HG03571 (cell line): ENCODE results near the gene KANK3.
"Not testable (repeated sequence)": the region's sequence is repeated elsewhere in the genome, so short reads cannot be mapped to it uniquely, and the experiment has no call there.

ENCODE experiments used
- ATAC-seq: cut with Tn5 transposase; IDR thresholded peaks from one replicate; pipeline ENCODE4 v1.9.1; 2021; ENCODE audit not compliant: unreplicated experiment

KANK3 gene

DNA sequence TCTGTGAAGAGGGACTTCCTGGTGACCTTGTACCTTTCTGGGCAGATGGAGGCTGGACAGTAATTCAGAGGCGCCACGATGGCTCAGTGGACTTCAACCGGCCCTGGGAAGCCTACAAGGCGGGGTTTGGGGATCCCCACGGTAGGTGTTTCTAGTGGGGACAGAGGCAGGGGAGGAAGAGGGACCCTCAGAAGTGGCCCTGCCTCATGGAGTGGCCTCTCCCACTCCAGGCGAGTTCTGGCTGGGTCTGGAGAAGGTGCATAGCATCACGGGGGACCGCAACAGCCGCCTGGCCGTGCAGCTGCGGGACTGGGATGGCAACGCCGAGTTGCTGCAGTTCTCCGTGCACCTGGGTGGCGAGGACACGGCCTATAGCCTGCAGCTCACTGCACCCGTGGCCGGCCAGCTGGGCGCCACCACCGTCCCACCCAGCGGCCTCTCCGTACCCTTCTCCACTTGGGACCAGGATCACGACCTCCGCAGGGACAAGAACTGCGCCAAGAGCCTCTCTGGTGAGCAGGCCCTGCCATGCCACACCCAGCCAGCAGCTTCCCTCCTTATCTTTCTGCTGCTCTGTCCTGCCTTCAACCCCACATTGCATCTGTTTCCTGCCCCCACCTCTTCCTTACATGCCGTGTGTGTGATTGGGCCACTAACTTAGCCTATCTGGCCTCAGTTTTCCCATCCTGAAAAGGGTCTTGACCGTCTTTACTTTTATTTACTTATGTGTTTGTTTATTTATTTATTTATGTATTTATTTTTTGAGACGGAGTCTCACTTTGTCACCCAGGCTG is 28.1 kb upstream of the KANK3 start:
- ATAC-seq: no peak

DNA sequence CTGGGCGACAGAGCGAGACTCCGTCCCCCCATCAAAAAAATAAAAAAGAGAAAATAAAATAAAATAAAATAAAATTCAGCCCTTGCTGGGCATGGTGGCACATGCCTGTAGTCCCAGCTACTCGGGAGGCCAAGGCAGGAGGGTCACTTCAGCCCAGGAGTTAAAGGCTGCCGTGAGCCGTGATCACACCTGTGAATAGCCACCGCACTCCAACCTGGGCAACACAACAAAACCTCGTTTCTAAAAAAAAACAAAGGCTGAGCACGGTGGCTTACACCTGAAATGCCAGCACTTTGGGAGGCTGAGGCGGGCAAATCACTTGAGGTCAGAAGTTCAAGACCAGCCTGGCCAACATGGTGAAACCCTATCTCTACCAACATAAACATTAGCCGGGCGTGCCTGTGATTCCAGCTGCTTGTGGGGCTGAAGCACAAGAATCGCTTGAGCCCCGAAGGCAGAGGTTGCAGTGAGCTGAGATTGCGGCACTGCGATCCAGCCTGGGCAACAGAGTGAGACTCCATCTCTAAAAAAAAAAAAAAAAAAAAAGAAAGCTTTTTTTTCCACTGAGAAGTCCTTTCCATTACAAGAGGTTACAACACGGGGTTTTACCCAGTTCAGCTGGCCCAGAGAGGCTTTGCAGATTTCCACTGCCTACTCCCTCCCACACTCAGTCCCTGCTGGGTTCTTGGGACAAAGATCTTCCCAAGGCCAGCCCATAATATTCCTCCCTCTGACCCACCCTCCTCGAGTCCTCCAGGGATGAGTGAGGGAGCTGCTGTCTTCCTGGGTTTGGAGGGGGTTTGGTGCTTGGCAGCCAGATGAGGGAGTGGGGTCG is 27.3 kb upstream of the KANK3 start:
- ATAC-seq: no peak

DNA sequence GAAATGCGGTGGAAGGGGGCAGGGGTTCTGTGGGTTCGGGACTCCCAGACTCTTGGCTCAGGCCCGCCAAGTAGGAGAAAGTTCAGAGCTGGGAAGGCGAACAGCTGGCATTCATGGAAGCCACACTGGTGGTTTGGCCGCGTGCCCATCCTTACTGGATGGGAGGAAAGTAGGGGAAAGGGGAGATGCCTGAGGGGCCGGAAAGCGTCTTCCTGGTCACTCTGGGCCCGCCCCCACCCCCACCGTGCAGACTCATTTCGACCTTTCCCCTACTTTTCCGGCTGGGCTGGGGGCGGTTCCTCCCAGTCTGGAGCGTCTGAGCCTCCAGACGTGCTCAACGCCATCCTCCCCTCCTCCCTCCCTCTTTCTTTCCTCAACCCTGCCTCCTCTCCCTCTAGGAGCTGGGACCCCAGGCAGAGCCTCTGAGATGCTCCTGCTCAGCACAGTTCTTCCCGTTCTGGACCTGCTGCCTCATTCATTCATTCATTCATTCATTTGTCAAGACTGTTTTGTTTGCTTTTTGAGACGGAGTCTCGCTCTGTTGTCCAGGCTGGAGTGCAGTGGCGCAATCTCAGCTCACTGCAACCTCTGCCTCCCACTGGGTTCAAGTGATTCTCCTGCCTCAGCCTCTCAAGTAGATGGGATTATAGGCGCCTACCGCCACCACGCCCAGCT is 24.4 kb upstream of the KANK3 start:
- ATAC-seq: no peak

DNA sequence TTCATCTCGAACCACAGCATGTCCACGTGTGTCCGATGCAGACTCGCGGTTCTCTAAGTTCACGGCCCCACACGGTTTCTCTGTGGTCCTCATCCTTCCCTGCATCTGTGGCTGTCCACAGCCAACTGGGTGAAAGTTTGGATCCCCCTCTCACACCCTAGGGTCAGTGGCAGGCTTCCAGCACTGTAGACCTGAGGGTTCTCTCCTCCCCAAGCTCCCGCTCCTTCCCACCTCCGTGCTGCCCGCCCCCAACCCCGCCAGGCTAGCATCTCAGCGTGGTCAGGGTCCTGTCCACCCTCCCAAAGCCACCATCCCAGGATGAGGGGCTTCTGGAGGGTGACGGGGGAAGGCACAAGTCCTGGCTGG is 23.9 kb upstream of the KANK3 start:
- no peak for ATAC-seq

DNA sequence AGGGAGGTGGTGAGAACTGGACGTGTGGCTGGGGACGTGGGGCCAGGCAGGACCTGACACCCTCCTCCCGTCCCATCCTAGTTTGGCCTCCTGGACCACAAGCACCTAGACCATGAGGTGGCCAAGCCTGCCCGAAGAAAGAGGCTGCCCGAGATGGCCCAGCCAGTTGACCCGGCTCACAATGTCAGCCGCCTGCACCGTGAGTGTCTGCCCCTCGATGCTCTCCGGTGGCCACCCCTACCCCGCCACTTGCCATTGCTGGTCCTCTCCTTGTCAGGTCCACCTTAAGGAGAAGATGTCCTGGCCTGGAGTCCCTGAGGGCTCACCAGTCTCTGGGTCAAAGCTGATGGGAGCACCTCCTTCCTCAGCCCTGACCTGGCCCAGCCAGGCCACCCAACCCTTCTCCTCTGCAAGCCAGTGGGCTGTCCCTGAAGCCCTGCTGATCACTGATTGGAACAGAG is 23.1 kb upstream of the KANK3 start:
- no peak for ATAC-seq

DNA sequence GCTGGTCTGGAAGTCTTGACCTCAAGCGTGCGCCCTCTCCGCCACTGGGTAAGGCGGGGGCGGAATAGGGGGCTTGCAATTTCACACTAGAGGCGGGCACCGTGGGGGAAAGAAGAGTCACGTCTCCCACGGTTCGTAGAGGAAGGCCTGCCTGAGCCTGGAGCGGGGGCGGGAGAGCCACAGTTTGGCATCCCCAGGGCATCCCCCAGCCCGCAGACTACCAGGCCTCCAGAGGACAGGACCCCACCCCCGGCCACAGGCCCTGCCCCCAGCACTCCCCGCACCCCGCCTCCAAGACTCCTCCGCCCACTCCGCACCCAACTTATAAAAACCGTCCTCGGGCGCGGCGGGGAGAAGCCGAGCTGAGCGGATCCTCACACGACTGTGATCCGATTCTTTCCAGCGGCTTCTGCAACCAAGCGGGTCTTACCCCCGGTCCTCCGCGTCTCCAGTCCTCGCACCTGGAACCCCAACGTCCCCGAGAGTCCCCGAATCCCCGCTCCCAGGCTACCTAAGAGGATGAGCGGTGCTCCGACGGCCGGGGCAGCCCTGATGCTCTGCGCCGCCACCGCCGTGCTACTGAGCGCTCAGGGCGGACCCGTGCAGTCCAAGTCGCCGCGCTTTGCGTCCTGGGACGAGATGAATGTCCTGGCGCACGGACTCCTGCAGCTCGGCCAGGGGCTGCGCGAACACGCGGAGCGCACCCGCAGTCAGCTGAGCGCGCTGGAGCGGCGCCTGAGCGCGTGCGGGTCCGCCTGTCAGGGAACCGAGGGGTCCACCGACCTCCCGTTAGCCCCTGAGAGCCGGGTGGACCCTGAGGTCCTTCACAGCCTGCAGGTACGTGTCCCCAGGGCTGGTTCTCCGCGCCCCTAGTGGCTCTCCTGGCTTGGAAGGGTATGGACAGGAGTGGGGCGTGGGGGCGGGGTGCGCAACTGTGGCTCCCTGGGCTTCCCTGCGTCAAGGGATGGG is 21.0 kb upstream of the KANK3 start, which contains the start of gene ANGPTL4:
Gene ANGPTL4 (plus strand): TSS at position 353 of the 969 bp plus-strand sequence. CDS start 167 bp downstream, at position 520.
- ATAC-seq: no peak

DNA sequence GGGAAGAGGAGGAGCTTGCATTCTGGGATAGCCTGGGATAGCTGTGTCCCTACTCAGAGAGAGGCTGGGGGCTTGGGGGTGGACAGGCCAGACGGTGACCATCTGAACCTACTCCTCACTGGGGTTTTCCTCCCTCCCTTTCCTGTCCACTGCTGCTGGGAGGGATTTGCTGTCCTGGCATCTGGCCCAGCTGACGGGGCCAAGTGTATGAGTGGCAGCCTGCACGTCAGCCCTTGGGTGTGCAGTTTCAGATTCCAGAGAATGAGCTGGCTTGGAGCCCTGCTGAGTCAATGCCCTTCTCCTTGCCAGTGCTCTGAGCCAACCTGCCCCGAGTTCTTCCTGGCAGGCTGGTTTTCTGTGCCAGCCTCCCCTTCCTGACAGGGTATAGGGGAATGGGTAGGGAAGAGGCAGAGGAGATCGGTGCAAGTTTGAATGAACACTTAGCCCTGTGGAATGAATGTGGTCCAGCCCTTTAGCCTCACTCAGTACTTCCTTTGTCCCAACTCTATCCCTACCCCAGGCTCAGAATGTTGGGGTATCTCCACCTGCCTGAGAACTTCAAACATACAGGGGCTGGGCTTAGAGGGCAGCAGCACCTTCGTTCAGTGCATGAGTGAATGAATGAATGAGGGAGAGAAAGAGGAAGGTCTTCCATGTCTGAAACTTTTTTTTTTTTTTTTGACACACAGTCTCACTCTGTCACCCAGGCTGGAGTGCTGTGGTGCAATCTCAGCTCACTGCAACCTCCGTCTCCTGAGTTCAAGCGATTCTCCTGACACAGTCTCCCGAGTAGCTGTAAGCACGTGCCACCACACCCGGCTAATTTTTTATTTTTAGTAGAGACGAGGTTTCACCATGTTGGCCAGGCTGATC is 19.1 kb upstream of the KANK3 start:
- ATAC-seq: no peak

DNA sequence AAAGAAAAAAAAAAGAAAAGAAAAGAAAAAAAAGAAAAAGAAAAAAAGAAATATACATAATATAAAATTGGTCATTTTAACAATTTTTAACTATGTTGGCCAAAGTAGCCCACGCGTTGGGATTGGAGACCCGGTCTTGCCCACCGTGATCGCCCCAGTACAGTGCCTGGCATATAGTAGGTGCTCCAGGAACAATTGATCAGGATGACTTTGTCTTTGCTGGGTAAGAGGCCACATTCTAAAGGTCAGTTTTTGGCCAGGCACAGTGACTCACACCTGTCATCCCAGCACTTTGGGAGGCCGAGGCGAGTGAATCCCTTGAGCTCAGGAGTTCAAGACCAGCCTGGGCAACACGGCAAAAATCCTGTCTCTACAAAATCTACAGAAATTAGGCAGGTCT is 17.1 kb upstream of the KANK3 start:
- no peak for ATAC-seq

DNA sequence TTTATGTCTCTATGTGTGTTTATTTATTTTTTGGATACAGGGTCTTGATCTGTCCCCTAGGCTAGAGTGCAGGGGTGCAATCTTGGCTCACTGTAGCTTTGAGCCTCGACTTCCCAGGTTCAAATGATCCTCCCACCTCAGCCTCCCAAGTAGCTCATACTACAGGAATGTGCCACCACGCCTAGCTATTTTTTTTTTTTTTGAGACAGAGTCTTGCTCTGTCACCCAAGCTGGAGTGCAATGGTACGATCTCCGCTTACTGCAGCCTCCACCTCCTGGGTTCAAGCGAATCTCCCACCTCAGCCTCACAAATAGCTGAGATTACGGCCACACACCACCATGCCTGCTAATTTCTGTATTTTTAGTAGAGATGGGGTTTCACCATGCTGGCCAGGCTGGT is 15.9 kb upstream of the KANK3 start:
- ATAC-seq: no peak

DNA sequence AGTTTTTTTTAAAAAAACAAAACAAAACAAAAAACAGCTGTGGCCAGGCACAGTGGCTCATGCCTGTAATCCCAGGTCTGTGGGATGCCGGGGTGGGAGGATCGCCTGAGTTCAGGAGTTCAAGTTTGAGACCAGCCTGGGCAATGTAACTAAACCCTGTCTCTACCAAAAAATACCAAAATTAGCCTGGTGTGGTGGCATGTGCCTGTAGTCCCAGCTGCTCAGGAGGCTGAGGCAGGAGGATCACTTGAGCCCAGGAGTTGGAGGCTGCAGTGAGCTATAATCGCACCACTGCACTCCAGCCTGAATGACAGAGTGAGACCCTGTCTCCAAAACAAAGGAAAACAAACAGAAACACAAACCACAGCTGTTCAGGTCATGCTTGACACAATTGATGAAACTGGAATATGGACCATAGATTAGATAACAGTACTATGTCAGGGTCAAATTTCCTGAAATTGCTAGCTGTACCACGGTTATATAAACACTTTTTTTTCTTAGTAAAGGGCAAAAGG is 14.0 kb upstream of the KANK3 start:
- ATAC-seq: no peak

DNA sequence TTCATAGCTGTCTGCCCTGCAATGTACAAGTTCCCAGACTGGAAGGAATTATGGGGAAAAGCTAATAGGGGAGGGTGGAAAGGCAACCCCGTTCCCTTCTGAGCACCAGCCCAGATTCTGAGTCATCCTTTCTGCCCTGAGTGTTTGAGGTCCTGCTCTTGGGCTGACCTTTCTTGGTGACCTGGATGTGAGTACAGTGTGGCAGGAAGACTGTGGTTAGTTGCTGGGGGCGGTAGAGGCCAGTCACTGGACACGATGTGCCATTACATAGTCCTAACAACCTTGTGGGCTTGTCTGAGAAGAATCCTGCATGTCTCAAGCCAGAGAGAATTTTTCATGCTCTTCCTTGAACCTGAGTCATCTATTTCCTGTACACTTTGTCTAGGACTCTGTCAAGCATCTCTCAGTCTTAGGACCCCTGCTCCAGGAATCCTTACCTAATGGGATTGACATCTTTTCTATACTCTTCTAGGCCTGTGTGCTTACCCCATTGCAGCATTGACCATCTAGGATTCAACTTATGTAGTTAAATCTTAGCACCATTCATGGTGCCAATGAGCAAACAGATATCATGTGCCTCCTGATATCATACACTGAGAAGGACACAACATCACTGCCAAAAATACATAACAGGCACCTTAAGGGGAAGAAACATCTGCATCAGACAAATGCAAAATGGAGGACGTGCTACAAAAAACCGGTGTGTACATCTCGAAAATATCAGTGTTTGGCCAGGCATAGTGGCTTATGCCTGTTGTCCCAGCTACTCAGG is 12.8 kb upstream of the KANK3 start:
- no peak for ATAC-seq

DNA sequence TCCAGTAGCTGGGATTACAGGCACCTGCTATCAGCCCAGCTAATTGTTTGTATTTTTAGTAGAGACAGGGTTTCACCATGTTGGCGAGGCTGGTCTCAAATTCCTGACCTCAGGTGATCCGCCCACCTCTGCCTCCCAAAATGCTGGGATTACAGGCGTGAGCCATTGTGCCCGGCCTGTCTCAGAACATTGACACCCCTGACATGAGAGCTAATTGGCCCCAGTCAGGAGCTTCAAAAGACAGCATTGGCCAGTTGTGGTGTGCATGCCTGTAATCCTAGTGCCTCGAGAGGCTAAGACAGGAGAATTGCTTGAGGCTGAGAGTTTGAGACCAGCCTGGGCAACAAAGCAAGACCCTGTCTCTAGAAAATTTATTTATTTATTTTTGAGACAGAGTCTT is 9.8 kb upstream of the KANK3 start:
- ATAC-seq: not testable (repeated sequence)

DNA sequence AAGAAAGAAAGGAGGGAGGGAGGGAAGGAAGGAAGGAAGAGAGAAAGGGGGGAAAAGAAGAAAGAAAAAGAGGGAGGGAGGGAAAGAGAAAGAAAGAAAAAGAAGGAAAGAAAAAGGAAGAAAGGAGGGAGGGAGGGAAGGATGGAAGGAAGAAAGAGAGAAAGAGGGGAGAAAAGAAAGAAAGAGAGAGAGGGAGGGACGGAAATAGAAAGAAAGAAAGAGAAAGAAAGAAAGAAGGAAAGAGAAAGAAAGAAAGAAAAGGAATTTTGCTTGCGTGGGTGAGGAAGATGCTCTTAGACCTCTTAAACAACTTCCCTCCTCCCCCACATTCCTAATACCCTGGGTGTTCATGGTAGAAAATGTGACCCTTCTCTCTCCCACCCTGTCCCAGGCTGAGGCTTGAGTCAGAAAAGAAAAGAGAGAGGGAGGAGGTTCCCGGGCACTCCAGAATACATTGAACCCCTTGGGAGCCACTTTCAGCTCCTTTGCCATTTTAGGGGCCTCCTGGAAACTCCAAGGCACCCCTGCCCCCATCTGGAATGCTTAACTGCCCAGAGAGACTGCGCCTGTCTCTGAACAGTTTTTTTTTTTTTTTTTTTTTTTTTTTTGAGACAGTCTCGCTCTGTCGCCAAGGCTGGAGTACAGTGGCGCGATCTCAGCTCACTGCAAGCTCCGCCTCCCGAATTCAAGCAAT is 9.2 kb upstream of the KANK3 start:
- no peak for ATAC-seq

DNA sequence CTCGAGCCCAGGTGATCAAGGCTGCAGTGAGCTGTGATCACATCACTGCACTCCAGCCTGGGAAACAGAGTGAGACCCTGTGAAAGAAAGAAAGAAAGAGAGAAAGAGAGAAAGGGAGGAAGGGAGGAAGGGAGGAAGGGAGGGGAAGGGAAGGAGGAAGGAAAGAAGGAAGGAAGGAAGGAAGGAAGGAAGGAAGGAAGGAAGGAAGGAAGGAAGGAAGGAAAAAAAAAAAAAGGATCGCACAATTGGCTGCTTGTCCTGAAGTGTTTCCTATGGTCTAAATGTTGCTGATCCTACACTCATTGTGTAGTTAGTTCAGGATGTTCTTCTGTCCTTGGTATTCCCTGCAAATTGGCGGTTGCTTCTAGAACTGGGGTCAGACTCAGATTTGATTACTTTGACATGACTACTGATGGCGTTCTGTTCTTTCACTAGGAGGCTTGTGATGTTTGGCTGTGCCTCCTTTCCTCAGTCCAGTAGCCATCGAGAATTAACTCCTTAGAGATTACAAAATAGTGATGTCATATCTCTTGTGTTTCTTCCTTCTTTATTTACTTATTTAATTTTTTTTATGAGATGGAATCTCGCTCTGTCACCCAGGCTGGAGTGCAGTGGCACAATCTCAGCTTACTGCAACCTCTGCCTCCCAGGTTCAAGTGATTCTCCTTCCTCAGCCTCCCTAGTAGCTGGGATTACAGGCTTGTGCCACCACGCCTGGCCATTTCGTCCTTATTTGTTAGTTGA is 6.7 kb upstream of the KANK3 start:
- ATAC-seq: not testable (repeated sequence)

DNA sequence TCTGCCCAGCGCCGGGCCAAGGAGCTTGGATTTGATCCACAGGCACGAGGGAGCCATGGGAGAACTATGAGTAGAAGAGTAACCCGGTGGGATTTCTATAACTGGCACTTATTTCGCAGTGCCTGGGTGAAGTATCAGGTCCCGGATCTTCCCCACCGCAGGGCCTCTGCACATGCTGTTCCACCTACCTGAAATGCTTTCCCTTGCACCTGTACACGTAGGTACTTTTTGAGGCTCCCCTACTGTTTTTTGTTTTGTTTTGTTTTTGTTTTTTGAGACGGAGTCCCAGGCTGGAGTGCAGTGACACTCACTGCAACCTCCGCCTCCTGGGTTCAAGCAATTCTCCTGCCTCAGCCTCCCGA is 402 bp upstream of the KANK3 start:
- ATAC-seq: no peak

DNA sequence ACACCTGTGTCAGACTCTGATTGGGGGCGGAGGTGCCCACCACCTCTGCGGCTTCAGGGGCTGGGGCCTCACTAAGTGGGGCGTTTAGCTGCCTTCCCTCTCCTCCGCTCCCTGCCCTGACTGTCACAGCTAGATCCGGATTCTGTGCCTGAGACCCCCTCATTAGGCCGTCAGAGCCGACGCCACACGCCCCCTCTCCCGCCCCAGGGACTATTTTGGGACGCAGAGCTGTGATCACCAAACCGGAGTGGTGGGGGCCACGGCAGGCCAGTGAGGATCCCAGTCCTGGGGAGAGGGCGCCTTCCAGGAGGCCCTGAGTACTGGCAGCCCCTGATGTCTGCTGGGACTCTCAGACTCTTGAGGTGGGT is 762 bp downstream of the KANK3 start:
- ATAC-seq: no peak

DNA sequence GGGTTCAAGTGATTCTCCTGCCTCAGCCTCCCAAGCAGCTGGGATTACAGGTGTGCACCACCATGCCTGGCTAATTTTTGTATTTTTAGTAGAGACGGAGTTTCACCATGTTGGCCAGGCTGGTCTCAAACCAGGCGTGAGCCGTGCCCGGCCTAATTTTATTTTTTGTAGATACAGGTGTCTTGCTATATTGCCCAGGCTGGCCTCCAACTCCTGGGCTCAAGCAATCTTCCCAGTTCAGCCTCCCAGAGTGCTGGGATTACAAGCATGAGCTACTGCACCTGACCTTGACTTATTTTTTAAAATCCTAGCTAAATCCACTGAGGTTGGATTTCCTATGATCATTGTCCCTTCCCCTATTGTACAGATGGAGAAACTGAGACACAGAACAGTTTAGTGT is 1.6 kb downstream of the KANK3 start:
- not testable (repeated sequence) for ATAC-seq
